Skeletal muscle tissue (tissue), 4 donors: ENCODE data around the gene AHRR. TPM values are rescaled to one million over a fixed set of nuclear protein-coding genes. Genes with fewer than 3 reads are reported as not detected.

Experiments used
- H3K27ac ChIP-seq: one replicate; pipeline ENCODE4 v1.7.0; 2013; ENCODE audit warnings: mild to moderate bottlenecking, low read depth, low read length, inconsistent platforms
- H3K27me3 ChIP-seq, 3 donors: one replicate each; pipeline ENCODE4 v1.7.0; 2013; ENCODE audit warnings: low read length in 3 of 3; ENCODE audit not compliant: control insufficient read depth in 3 of 3, insufficient read depth in 3 of 3
- H3K36me3 ChIP-seq, 3 donors: one replicate each; pipeline ENCODE4 v1.7.0; 2013; ENCODE audit warnings: low read length in 3 of 3; ENCODE audit not compliant: control insufficient read depth in 3 of 3, insufficient read depth in 3 of 3
- H3K4me1 ChIP-seq, 3 donors: one replicate each; pipeline ENCODE4 v1.7.0; 2013; ENCODE audit warnings: low read length in 3 of 3, mild to moderate bottlenecking in 3 of 3; ENCODE audit not compliant: control insufficient read depth in 3 of 3, insufficient read depth in 3 of 3
- H3K4me3 ChIP-seq, 3 donors: one replicate each; pipeline ENCODE4 v1.7.0; 2013; ENCODE audit warnings: low read length in 3 of 3
- H3K9ac ChIP-seq, 3 donors: one replicate each; pipeline ENCODE4 v1.7.0; 2013; ENCODE audit warnings: low read length in 3 of 3, mild to moderate bottlenecking in 3 of 3, moderate library complexity in 2 of 3, low read depth in 1 of 3
- H3K9me3 ChIP-seq, 3 donors: one replicate each; pipeline ENCODE4 v1.7.0; 2013; ENCODE audit warnings: low read length in 3 of 3; ENCODE audit not compliant: control insufficient read depth in 3 of 3
- total RNA-seq: library from RNA; depleted of rRNA; stranded (reverse); fragments of >200 nt; gene quantifications from one replicate; pipeline ENCODE4 v1.2.3, GENCODE V29; 2014
- donor health status: Osteomylitis.

The AHRR gene
- total RNA-seq, 1 donor from 2014 or later, result 1.0 TPM

DNA sequence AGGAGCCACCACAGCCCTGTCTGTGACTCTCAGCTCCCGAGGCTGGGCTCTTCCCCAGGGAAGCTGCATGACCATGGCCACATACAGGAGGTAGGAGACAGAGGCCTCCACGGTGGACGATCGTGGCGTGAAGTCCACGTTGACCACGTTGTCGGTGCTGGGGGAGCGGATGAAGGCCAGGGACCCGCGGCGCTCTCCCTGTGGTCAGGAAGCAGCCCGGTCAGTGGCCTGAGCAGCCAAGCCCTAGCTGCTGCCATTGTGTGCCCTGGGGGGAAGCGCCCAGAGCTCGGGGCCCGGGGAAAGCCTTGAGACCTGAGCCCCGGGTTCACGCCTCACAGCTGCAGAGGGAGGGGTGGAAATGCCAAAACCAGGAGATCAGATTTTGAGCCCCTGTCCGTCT, 155.7 kb downstream of the AHRR start:
- Histone ChIP-seq H3K27ac (no peak overlapping the region), H3K4me1 (peaks cover 9 to 23% (median 9%) of the 10 kb centered on the region in 3 donors), H3K36me3 (no peaks in the 10 kb centered on the region), H3K27me3 (peaks cover 62 to 68% (median 67%) of the 10 kb centered on the region in 3 donors), H3K4me3 (no peak overlapping the region), H3K9me3 (no peaks in the 10 kb centered on the region), H3K9ac (no peak overlapping the region)

DNA sequence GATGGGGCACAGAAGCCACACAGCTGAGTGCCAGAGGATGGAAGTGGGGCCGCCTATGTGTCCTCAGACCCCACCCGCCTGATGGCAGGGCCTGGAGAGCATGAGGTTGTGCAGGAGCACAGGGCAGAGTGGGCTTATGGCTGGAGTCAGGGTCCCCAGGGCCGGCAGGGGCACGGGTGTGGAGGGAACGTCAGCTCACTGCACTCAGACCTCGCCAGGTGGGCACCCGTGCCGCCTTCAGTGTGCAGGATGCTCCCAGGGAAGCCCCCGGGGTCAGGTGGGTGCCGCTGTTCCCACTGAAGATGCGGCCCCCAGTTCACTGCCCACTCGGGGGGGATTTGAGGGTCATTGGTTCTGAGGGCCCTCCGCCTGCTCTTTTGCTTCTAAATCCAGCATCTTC, 156.4 kb downstream of the AHRR start:
- no peaks in the 10 kb centered on the region for H3K36me3 ChIP-seq
- H3K27ac ChIP-seq, result no peak overlapping the region
- no peak overlapping the region for H3K9ac ChIP-seq
- H3K4me1 ChIP-seq, result peaks cover 5 to 19% (median 9%) of the 10 kb centered on the region in 3 donors
- peaks cover 67 to 72% (median 68%) of the 10 kb centered on the region in 3 donors for H3K27me3 ChIP-seq
- no peaks in the 10 kb centered on the region for H3K9me3 ChIP-seq
- H3K4me3 ChIP-seq, result no peak overlapping the region

DNA sequence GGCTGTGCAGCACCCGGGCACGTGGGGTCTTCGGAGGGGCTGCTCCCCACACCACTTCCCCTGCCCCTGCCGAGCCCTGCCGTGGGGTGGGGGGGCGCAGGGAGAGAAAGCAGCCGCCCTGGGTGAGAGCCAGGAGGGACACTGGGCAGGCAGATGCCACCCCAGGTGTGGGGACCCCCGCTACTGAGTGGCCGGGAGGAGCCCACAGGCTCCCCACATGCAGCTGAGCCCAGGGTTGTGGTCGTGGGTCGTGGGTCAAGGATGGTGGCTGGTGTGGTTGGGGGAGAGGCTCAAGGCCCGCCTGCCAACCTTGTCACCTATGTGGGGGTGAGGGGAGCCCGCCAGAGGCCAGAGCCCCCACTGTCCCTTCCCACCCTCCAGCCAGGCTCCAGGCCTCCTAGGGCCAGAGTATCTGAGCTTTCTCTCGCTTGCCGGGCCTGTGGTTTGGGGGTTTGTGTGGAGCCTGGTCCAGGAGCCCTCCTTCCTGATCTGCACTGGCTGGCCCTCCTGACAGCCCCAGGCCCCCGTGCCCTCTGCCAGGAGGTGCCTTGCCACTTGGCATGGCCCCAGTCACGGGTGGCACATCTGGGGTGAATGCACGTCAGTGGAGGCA, 157.0 kb downstream of the AHRR start:
- Histone ChIP-seq H3K36me3 (no peaks in the 10 kb centered on the region), H3K27me3 (peaks cover 73 to 76% (median 73%) of the 10 kb centered on the region in 3 donors)

DNA sequence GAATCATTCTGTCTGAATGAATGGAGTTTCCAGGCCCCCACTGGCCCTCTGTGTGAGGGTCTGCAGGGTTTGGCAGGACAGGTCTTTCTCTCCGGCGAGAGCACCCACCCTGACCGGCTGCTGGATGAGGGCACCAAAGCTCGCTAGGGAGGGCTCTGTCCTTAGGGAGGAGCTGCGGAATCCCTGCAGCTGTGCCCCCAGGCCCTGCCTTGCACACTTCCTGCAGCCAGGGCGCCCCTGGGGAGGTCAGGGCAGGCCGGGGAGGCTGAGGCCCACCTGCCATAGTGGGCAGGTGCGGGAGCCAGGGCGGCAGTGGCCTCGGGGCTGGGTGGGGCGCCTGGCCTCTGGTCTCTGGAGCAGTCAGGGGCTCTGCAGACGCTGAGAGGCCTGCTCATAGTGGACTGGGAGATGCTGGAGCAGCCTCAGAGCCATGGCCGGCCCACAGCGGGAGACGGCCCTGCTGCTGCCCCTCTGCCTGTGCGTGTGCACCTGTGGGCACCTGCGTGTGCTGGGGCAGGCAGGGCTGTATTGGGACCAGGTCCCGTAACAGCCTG, 157.5 kb downstream of the AHRR start:
- Histone ChIP-seq H3K9ac (no peak overlapping the region), H3K4me1 (peaks cover 5 to 14% (median 6%) of the 10 kb centered on the region in 3 donors), H3K27me3 (peaks cover 74 to 77% (median 77%) of the 10 kb centered on the region in 3 donors), H3K4me3 (no peak overlapping the region), H3K27ac (no peak overlapping the region), H3K9me3 (no peaks in the 10 kb centered on the region), H3K36me3 (no peaks in the 10 kb centered on the region)

More for the DNA sequence above, 157.0 kb downstream of the AHRR start:
- Histone ChIP-seq H3K27ac (no peak overlapping the region), H3K9ac (no peak overlapping the region), H3K4me1 (peaks cover 5 to 19% (median 9%) of the 10 kb centered on the region in 3 donors), H3K4me3 (no peak overlapping the region), H3K9me3 (no peaks in the 10 kb centered on the region)

DNA sequence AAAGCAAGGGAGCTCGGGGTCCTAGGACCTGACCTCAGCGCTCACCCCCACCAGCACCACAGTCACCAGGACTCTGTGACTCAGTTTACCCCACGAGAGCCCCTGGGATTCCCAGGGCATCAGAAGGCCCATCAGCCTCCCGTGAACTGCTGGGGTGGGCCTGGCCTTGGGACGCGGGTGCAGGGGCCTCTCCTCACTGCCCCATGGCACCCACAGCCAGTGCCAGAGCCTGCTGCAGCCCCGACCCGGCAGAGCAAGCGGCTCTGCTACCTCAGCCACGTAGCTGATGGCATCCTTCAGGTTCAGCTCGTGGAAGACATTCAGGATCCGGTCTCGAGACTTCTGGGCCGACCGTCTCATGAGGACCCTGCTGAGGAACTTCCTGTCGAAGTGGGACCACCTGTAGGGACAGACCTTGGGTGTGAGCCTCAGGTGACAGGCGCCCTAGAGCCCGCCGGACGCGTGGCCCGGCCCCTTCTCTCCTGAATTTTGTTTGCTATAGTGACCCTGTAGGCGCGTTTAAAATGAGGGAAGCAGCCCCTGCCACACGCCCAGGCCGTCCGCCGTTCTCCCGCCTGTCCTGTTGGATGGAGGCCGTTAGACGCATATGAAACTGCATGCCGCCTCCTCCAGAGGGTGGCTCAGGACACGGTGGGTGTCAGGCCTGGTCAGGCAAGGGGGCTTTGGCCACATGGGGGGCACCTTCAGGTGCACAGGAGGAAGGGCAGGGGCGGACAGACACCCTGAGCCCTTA, 158.2 kb downstream of the AHRR start:
- no peaks in the 10 kb centered on the region for H3K36me3 ChIP-seq
- H3K27me3 ChIP-seq, result peaks cover 78 to 82% (median 80%) of the 10 kb centered on the region in 3 donors
- H3K4me3 ChIP-seq, result no peak overlapping the region
- H3K9me3 ChIP-seq, result no peaks in the 10 kb centered on the region
- H3K27ac ChIP-seq, result no peak overlapping the region
- H3K9ac ChIP-seq, result no peak overlapping the region
- H3K4me1 ChIP-seq, result peaks cover 4 to 11% (median 5%) of the 10 kb centered on the region in 3 donors

DNA sequence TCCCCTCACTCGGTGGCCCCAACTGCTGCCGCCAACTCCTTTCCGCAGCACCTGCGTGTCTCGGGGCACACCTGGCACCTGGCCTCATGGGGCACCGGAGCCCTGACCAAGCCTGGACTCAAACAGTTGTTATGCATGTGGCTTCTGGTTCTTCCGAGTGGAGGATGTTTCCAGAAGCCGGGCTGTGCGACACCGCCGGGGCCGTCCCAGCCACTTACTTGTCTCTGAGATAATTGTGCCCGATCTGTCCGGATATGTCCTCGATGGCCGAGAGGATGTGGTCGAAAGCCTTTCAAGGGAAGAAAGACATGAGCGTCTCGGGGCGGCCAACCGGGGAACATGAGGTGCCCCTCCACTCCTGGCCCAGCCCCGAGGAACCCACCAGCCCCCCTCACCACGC, 159.8 kb downstream of the AHRR start:
- Histone ChIP-seq H3K36me3 (no peaks in the 10 kb centered on the region), H3K9ac (no peak overlapping the region), H3K4me3 (no peak overlapping the region), H3K4me1 (no peaks in the 10 kb centered on the region), H3K9me3 (no peaks in the 10 kb centered on the region), H3K27me3 (peaks cover 70 to 81% (median 71%) of the 10 kb centered on the region in 3 donors), H3K27ac (no peak overlapping the region)

DNA sequence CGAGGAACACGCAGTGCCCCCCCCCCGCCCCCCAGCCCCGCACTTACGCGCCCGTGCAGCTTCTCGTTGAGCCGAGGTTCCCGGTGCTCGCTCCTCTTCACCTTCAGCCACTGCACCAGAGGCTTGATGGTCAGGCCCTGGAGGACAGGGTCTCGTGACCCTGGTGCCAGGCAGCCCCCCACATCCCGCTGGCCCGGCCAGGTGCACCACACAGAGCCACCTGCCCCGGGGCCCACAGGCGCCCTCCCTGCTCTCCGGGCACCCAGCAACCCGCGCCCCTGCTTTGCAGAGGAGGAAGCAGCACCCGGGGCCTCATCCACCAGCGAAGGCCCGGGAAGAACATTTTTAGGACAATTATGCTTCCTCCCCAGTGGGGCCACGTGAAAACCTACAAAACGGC, 160.5 kb downstream of the AHRR start:
- peaks cover 67 to 77% (median 67%) of the 10 kb centered on the region in 3 donors for H3K27me3 ChIP-seq
- no peak overlapping the region for H3K9ac ChIP-seq
- H3K27ac ChIP-seq, result no peak overlapping the region
- H3K4me3 ChIP-seq, result no peak overlapping the region
- no peaks in the 10 kb centered on the region for H3K4me1 ChIP-seq
- H3K9me3 ChIP-seq, result no peaks in the 10 kb centered on the region
- no peaks in the 10 kb centered on the region for H3K36me3 ChIP-seq

DNA sequence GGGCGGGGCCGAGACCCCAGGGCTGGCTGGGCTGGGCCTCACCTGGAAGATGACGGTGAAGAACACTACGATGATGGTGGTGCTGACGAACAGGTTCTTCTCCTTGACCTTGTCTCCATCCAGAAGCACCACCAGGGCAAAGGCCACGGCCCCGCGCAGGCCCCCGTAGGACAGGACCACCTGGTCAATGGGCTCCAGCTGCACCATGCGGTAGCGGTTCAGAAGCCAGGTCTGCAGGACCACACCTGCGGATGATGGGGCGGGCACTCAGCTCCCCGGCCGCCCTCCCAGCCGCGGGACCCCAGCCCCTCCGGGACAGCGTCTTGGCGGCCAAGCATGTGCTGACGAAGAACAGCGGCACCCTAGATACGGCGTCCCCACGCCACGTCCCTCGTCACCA, 161.0 kb downstream of the AHRR start:
- no peaks in the 10 kb centered on the region for H3K4me1 ChIP-seq
- H3K36me3 ChIP-seq, result no peaks in the 10 kb centered on the region
- H3K27me3 ChIP-seq, result peaks cover 62 to 72% (median 62%) of the 10 kb centered on the region in 3 donors
- no peaks in the 10 kb centered on the region for H3K9me3 ChIP-seq
- no peak overlapping the region for H3K27ac ChIP-seq
- no peak overlapping the region for H3K4me3 ChIP-seq
- H3K9ac ChIP-seq, result no peak overlapping the region

DNA sequence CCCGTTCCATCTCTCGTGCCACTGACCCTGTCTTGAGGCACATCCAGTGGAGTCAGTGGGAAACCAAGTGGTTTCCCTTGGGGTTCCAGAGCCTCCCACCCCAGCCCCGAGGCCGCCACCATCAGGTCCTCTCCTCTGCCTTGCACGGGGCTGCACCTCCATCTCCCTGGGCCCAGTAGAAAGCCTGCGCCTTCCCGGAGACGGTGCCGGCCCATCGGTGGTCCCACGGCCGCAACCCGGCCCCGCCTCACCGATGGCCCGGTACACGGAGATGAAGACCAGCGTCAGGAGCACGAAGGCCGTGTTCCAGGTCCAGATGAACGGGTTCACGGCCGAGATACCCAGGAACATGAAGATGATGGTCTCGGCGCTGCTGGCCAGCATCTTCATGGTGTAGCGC, 161.5 kb downstream of the AHRR start:
- Histone ChIP-seq H3K27me3 (peaks cover 57 to 71% (median 58%) of the 10 kb centered on the region in 3 donors), H3K4me3 (no peak overlapping the region), H3K36me3 (no peaks in the 10 kb centered on the region), H3K27ac (no peak overlapping the region), H3K9me3 (no peaks in the 10 kb centered on the region), H3K9ac (no peak overlapping the region), H3K4me1 (no peaks in the 10 kb centered on the region)
